ENCODE results near the gene P2RY8.

DNA sequence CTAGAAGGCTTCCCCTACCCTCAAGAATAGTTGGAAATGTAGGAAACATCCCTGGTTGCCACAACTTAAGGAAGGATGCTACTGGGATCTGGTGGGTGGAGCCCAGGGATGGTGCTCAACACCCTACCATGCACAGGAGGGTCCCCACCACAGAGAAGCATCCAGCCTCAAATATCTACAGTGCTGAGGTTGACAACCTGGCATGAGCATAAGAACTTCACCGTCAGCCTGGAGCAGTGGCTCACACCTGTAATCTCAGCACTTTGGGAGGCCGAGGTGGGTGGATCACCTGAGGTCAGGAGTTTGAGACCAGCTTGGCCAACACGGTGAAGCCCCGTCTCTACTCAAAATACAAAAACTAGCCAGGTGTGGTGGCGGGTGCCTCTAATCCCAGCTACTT lies 60.3 kb downstream of the P2RY8 start:
- no peak for TF ChIP-seq POLR2A (IDR thresholded peaks at IDR 0.05; ENCODE audit: borderline replicate concordance, extremely low read depth, insufficient read depth, insufficient read length)
- TF ChIP-seq, protein P1, sequence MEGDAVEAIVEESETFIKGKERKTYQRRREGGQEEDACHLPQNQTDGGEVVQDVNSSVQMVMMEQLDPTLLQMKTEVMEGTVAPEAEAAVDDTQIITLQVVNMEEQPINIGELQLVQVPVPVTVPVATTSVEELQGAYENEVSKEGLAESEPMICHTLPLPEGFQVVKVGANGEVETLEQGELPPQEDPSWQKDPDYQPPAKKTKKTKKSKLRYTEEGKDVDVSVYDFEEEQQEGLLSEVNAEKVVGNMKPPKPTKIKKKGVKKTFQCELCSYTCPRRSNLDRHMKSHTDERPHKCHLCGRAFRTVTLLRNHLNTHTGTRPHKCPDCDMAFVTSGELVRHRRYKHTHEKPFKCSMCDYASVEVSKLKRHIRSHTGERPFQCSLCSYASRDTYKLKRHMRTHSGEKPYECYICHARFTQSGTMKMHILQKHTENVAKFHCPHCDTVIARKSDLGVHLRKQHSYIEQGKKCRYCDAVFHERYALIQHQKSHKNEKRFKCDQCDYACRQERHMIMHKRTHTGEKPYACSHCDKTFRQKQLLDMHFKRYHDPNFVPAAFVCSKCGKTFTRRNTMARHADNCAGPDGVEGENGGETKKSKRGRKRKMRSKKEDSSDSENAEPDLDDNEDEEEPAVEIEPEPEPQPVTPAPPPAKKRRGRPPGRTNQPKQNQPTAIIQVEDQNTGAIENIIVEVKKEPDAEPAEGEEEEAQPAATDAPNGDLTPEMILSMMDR (IDR thresholded peaks at IDR 0.05 in 2 of 3, conservative IDR thresholded peaks at IDR 0.05 in 1 of 3; ENCODE audit: borderline replicate concordance in 1 of 3, insufficient read depth in 1 of 3, low read depth in 2 of 3, low read length in 2 of 3), result no peak
- TF ChIP-seq SP1 (IDR thresholded peaks at IDR 0.05; ENCODE audit: low read depth), result no peak
- no peak for TF ChIP-seq EZH2phosphoT487 (IDR thresholded peaks at IDR 0.05; ENCODE audit: borderline replicate concordance)

All from HCT116 (cell line).